Chondrocyte (in vitro differentiated cells): ENCODE measurements around the gene ETV1. TPM values are rescaled to one million over a fixed set of nuclear protein-coding genes. Genes with fewer than 3 reads are reported as not detected.

Source experiments
- DNase-seq: peaks from one replicate; pipeline ENCODE4 v3.0.0; 2021; ENCODE audit warnings: mixed read lengths, low spot score
- H3K27ac Mint-ChIP-seq: one replicate; pipeline ENCODE4 v1.8.0; 2021; ENCODE audit warnings: mild to moderate bottlenecking, moderate library complexity, mixed read lengths; ENCODE audit not compliant: unreplicated experiment
- H3K27me3 Mint-ChIP-seq: 2 replicates; pipeline ENCODE4 v1.8.0; 2021; ENCODE audit warnings: low read depth, mixed read lengths
- H3K36me3 Mint-ChIP-seq: 2 replicates; pipeline ENCODE4 v1.8.0; 2021; ENCODE audit warnings: low read depth, mixed read lengths
- H3K4me1 Mint-ChIP-seq: 2 replicates; pipeline ENCODE4 v1.8.0; 2021; ENCODE audit warnings: low read depth, mild to moderate bottlenecking, mixed read lengths
- H3K4me3 Mint-ChIP-seq: one replicate; pipeline ENCODE4 v1.8.0; 2021; ENCODE audit warnings: mild to moderate bottlenecking, moderate library complexity, mixed read lengths; ENCODE audit not compliant: unreplicated experiment
- H3K9me3 Mint-ChIP-seq: 2 replicates; pipeline ENCODE4 v1.8.0; 2021; ENCODE audit warnings: low read depth, mixed read lengths
- total RNA-seq: library from RNA; stranded (reverse); gene quantifications from 3 replicates; pipeline ENCODE4 v1.2.1, GENCODE V29; 2021
- TF ChIP-seq, protein P1 (sequence below): fragments of 200-600 bp; sonication (generic); IDR thresholded peaks from 2 replicates; pipeline ENCODE4 v1.5.0; 2021; ENCODE audit warnings: antibody characterized with exemption, mild to moderate bottlenecking, moderate library complexity

ETV1 gene
- total RNA-seq, 1 donor from 2014 or later, result 2.7 TPM

DNA sequence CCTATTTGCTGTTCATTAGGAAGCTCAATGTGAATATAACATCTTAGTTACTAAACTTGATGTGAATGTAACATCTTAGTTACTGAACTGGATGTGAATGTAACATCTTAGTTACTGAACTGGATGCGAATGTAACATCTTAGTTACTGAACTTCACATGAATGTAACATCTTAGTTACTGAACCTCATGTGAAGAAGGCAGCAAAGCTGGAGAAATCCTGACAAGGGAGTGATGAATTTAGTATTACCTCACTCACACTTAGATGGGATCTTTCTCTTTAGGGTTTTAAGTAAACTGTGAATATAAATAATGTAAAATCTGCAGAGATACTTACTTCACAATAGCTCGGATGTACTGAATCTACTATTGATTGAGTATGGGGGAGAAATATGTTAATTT, 73.6 kb downstream of the ETV1 start:
- H3K27ac Mint-ChIP-seq, result no peak overlapping the region
- TF ChIP-seq, protein P1, sequence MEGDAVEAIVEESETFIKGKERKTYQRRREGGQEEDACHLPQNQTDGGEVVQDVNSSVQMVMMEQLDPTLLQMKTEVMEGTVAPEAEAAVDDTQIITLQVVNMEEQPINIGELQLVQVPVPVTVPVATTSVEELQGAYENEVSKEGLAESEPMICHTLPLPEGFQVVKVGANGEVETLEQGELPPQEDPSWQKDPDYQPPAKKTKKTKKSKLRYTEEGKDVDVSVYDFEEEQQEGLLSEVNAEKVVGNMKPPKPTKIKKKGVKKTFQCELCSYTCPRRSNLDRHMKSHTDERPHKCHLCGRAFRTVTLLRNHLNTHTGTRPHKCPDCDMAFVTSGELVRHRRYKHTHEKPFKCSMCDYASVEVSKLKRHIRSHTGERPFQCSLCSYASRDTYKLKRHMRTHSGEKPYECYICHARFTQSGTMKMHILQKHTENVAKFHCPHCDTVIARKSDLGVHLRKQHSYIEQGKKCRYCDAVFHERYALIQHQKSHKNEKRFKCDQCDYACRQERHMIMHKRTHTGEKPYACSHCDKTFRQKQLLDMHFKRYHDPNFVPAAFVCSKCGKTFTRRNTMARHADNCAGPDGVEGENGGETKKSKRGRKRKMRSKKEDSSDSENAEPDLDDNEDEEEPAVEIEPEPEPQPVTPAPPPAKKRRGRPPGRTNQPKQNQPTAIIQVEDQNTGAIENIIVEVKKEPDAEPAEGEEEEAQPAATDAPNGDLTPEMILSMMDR, result no peak
- H3K9me3 Mint-ChIP-seq, result no peaks in the 10 kb centered on the region
- H3K4me1 Mint-ChIP-seq, result peaks cover 20% of the 10 kb centered on the region
- H3K4me3 Mint-ChIP-seq, result no peak overlapping the region
- DNase-seq, result no peak
- H3K36me3 Mint-ChIP-seq, result no peaks in the 10 kb centered on the region
- no peaks in the 10 kb centered on the region for H3K27me3 Mint-ChIP-seq

DNA sequence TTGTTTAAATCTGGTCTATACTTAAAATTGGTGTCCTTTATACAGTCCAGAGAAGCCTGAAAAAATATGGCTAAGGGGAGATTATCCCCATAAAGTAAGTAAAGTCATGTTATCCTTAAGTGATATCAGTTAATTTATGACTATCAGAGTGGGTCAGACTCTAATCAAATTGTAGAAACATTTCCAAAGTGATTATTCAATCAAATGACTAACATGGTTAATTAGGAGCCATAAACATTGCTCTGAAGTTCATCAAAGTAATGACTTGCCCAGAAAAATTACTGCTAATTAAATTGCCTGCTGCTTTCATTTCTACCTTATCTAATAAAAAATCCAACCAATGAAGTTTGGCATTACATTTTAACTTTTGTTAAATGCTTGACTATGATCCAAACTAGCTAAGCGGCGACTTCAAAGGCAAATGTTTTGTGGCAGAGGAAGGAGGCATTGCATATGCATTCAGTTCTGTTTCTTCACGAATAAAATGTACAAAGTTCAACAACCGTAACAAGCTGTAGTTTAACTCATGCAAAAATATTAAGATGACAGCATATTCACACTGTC, 76.7 kb downstream of the ETV1 start:
- H3K27me3 Mint-ChIP-seq, result no peaks in the 10 kb centered on the region
- H3K9me3 Mint-ChIP-seq, result no peaks in the 10 kb centered on the region
- no peak overlapping the region for H3K27ac Mint-ChIP-seq
- no peak overlapping the region for H3K4me3 Mint-ChIP-seq
- no peaks in the 10 kb centered on the region for H3K36me3 Mint-ChIP-seq
- TF ChIP-seq, protein P1, result no peak
- H3K4me1 Mint-ChIP-seq, result no peaks in the 10 kb centered on the region
- no peak for DNase-seq

GRCh38 chr7:13911909-13912308, 77.6 kb downstream of the ETV1 start:
- TF ChIP-seq, protein P1, result no peak
- no peaks in the 10 kb centered on the region for H3K36me3 Mint-ChIP-seq

DNA sequence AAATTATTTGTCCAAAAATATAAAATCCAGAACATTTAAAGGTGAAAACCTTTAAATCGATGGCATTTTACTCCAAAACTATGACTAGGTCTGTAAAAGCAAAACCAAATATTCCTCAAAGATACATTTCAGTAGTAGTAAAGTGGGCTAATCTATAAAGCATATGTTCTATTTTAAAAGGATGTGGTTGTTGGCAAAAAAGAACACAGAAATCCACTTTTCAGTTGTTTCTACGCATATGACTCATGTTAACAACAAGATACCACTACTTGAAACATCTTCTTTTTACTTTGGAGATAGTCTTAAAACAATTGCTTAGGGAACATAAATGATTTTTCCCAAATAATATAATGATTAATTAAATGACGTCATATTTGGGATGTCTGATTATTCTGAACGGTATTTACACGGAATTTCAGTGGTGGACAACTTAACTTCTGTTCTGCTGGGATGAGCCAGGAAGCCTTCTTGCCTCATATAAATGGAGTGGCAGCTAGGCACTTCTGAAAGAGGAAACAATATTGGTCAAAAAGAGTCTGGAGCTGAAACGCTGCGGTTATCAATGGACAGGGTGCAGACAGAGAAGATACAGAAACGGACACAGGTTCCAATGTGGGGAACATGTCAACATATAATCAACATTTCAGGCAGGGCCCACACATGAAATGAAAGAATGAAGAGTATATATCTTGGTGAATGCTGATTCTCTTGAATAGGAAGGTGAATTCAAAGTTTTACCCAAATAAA, 78.5 kb downstream of the ETV1 start:
- H3K4me1 Mint-ChIP-seq, result no peaks in the 10 kb centered on the region

More at GRCh38 chr7:13911909-13912308, 77.6 kb downstream of the ETV1 start:
- Mint-ChIP-seq H3K4me3 (no peak overlapping the region), H3K9me3 (no peaks in the 10 kb centered on the region), H3K4me1 (no peaks in the 10 kb centered on the region), H3K27me3 (no peaks in the 10 kb centered on the region), H3K27ac (no peak overlapping the region)
- DNase-seq, result no peak

DNA sequence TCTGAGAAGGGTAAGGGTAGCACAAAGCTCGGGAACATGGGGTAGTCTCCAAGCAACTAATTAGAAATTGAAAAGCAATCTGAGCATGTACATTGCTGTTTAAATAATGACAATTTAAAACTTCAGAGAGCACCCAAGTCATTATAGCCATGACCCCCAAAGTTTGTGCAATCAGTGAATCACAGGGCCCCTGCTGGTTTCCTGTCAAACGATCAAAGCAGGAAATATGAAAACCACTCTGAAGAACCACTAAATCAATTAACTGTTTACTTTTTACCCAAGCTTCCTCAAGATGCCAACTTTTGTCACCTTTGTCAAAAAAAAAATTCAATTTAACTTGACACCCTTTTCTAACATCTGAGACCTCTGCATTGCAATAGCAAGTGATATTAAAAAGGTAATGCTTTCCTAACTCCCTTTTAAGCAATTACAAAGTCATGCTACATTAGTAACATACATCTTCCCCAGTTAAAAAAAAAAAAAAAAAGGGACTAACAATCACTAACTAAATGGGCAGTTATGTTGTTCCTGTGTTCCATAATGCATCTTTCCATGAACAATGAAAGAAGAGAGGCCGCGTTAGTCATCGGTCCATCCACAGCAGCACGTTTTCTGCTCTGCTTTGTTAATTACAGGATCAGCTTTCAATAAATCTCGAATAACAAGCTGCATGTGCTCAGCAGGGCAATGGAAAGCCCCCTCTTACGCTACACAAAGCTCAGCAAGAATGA, 80.6 kb downstream of the ETV1 start:
- Mint-ChIP-seq H3K4me1 (peaks cover 12% of the 10 kb centered on the region), H3K27me3 (no peaks in the 10 kb centered on the region), H3K27ac (no peak overlapping the region), H3K4me3 (no peak overlapping the region), H3K9me3 (no peaks in the 10 kb centered on the region), H3K36me3 (no peaks in the 10 kb centered on the region)
- no peak for DNase-seq
- TF ChIP-seq, protein P1, result no peak

More for the DNA sequence above, 78.5 kb downstream of the ETV1 start:
- TF ChIP-seq, protein P1, result no peak
- no peaks in the 10 kb centered on the region for H3K27me3 Mint-ChIP-seq
- DNase-seq, result no peak
- no peaks in the 10 kb centered on the region for H3K36me3 Mint-ChIP-seq
- H3K4me3 Mint-ChIP-seq, result no peak overlapping the region
- no peak overlapping the region for H3K27ac Mint-ChIP-seq
- no peaks in the 10 kb centered on the region for H3K9me3 Mint-ChIP-seq
